Stimulated activated CD8-positive, alpha-beta memory T cell treated with anti-CD3 and anti-CD28 coated beads, Interleukin-15, amount 100 ng/mL, for 48 hours (primary cell): ENCODE results near the gene HEYL.
"Not testable (repeated sequence)": the region's sequence is repeated elsewhere in the genome, so short reads cannot be mapped to it uniquely, and the experiment has no call there.

Source experiments
- DNase-seq, 2 donors: peaks; one replicate each; pipeline ENCODE4 v3.0.0-alpha.2; 2020; ENCODE audit warnings: low read depth in 2 of 2

Gene HEYL

DNA sequence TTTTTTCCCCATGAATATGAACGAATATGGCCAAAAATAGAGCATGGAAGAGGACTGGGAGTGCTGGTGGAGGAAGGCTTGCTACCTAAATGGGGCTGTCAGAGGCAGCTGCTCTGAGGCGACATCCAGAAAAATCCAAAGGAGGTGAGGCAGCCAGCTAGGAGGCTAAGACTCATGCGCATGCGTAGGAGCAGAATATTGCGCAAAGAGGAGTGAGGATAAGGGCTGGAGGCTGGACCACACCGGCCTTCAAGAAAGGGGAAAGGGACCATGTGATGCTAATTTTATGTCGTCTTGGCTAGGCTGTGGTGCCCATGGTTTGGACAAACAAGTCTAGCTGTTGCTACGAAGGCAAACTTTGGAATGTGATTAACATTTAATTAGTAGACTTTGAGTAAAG, 30.5 kb downstream of the HEYL start:
- DNase-seq = no peak

DNA sequence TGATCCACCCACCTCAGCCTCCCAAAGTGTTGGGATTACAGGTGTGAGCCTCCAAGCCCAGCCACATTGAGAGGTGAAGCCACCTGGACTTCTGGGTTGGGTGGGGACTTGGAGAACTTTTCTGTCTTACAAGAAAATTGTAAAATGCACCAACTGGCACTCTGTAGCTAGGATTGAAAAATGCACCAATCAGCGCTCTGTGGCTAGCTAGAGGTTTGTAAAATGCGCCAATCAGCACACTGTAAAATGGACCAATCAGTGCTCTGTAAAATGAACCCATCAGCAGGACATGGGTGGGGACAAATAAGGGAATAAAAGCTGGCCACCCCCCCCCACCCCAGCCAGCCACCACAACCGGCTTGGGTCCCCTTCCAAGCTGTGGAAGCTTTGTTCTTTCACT, 35.8 kb downstream of the HEYL start:
- DNase-seq = not testable (repeated sequence)

DNA sequence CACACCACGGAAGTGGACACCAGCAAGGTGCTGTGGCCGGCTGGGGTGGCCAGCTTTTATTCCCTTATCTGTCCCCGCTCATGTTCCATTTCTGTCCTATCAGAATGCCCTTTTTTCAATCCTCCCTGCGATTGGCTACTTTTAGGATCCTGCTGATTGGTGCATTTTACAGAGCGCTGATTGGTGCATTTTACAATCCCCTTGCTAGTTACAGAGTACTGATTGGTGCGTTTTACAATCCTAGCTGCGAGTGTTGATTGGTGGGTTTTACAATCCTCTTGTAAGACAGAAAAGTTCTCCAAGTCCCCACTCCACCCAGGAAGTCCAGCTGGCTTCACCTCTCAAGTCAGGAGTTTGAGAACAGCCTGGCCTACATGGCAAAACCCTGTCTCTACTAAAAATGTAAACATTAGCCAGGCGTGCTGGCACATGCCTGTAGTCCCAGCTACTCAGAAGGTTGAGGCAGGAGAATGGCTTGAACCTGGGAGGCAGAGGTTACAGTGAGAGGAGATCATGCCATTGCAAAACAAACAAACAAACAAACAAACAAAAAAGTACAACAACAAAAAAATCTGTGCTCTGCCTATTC, 37.7 kb downstream of the HEYL start:
- DNase-seq = not testable (repeated sequence)

DNA sequence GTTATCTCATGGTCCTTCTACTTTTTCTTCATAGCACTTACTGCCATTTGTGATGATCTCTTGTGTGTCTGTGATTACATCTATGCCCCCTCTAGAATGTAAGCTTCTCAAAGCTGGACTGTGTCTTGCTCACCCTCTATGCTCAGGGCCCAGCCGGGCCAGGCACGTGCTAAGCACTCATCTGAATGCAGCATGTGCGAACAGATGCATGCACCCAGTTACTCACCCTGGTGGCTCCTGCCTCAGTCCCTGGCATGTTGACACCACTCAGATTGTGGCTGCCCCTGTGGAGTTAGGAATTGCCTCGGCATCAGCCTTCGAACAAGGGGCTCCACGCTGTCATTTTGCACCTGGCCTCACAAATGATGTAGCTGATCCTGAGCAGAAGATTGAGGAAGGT, 43.3 kb downstream of the HEYL start:
- DNase-seq = no peak

DNA sequence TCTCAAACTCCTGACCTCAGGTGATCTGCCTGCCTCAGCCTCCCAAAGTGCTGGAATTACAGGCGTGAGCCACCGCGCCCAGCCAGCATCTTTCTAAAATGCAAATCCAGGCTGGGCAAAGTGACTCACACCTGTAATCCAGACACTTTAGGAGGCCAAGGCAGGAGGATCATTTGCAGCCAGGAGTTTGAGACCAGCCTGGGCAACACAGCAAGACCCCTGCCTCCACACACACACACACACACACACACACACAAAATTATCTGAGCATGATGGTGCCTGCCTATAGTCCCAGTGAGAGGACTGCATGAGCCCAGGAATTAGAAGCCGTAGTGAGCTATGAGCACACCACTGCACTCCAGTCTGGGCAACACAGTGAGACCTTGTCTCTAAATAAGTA, 46.1 kb downstream of the HEYL start:
- no peak for DNase-seq

DNA sequence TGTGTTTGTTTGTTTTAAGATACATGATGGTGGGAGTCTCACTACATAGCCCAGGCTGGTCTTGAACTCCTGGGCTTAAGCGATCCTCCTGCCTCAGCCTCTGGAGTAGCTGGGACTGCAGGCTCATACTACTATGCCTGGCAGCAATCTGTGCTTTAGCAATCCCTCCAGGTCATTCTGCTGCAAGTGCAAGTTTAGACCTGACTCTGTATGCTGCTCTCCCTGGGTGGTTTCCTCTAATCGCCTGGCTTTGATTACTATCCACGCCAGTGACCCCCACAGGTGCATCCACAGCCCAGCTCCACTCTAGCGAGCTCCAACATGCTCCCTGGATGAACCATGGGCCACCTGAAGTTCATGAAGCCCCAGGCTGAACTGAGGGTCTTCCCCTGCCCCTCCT, 47.4 kb downstream of the HEYL start:
- no peak for DNase-seq

DNA sequence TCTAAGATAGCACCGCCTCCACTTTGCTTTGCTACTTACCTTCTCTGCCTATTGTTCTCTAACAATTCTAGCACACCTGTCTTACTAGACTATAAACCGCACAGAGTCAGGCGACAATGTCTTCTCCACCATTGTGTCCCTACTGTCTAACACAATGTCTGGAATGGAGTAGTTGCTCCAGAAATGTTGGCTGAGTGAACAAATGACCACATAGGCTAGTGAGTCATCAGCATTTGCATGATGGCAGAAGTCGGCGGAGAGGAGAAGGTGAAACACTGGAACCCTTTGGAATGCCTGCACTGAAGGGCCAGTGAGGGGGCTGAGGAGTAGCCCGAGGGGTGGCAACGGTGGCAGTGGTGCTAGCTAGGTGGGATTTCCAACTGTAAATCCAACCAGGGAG, 48.9 kb downstream of the HEYL start:
- DNase-seq = no peak

DNA sequence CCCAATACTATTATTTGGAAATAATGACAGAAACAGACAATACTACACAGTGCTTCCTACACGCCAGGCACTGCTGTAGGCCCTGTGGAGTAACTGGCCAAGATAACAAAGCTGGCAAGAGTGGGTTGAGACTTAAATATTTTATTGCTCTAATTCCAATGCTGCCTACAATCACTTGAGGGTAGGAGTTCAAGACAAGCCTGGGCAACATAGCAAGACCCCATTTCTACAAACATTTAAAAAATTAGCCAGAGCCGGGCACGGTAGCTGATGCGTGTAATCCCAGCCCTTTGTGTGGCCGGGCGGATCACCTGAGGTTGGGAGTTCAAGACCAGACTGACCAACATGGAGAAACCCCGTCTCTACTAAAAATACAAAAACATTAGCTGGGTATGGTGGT, 53.5 kb downstream of the HEYL start:
- DNase-seq = no peak

DNA sequence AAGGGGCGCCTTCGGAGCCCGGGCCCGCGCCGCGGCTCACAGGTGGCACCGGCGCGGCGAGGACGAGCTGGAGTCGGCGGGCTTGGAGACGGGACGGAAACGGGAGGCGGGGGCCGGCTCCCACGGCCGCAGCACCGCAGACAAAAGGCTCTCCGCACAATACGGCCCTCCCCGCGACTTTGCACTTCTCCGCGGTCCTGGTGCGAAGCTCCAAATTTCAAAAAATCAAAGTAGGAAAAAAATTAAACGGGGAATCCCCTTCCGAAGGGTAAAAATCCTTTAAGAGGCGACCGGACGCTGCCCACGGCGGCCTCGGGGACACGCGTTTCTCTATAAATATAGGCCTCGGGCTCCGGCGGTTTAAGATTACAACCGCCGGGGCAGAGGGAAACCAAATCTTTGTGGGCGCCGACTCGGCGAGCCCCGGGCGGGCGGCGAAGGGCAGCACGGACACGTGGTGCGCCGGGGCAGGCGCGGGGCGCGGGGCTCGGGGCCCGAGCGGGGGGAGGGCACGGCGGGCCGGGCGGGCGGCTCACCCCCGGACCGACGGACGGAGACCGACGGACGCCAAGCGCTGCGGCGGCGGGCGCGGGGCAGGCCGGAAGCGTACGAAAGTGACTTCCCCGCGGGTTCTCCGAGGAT, 63.3 kb downstream of the HEYL start:
- no peak for DNase-seq

DNA sequence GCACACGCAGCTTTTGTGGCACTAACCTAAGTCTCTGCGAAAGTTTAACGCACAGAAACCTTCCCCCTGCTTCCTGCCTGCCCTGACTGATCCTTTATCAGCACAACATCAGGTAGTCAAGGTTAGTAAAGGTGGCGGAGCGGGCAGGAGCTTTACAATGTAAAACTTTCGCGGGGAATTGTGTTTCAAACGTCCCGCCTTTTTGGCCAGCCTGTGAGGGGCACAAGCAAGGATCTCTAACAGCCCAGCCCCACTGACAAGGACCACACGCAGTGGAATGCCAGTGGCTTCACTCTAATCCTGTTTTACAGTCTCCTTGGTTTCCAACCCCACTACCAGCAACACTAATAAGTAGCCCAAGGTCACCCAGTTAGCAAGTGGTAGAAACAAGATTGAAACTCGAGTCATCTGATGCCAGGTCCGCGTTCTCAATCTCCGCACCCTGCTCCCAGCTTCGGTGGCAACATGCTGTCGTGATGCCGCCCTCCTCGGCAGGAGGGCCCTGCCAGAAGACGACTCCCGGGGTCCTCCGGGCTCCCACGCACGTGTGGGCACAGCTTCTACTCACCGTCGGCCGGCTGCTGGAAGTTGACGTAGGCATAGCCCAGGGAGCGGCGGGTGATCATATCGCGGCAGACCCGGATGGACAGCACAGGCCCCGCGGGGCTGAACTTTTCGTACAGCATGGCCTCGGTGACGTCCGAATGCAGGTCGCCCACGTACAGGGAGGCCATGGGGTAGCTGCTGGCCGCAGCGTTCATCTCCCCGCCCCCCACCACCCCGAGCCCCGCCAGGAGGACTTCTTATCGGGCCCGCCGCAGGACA, 64.0 kb downstream of the HEYL start:
- DNase-seq = peak; percentile 36 to 45

DNA sequence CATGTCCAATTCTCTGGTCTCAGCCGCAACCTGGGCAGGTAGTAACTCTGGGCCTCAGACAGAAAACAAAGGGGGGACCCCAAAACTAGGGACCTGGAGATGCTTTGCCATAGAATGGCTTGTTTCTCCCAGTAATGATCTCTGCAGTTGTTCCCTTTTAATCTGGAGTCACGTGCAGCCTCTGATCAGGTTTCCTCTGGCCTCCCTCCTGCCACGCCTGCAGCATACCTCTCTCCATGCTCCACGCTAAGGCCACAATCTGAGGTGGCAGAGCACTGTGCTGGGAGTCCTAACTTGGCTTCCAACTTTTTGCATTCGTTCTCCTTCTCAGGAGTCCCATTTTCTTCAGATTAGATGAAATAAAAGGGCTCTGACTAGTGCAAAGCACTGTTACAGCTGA, 64.8 kb downstream of the HEYL start:
- no peak for DNase-seq
